ENCODE measurements around the gene LAMTOR5. TPM values are rescaled to one million over a fixed set of nuclear protein-coding genes. Genes with fewer than 3 reads are reported as not detected.

LAMTOR5 gene
- total and polyA plus RNA-seq, 2 of the 4 experiments (the other 2 are of a cell fraction): 159 to 369 TPM

GRCh38 chr1:110420023-110420662 lies 12.6 kb upstream of the LAMTOR5 start:
- Histone ChIP-seq H2AFZ (replicated peaks; ENCODE audit: low read length, poor library complexity) (no peak overlapping the region), H2BK5ac (ENCODE audit: low read depth, low read length, poor library complexity, severe bottlenecking) (no peak overlapping the region), H2AK5ac (ENCODE audit: low read depth, low read length) (no peak overlapping the region), H3K9me3 (ENCODE audit: control insufficient read depth, insufficient read depth, low read length) (no peaks in the 10 kb centered on the region), H3K4ac (ENCODE audit: low read depth, low read length) (no peak overlapping the region), H4K20me1 (ENCODE audit: insufficient read depth, low read length) (no peaks in the 10 kb centered on the region), H3K4me1 (ENCODE audit: control insufficient read depth, insufficient read depth, low read length) (no peaks in the 10 kb centered on the region), H2BK20ac (ENCODE audit: low read depth, low read length) (no peak overlapping the region), H3K27ac (ENCODE audit: insufficient read depth, low read length) (no peak overlapping the region), H3K56ac (ENCODE audit: extremely low read depth, insufficient read depth, low read length) (no peak overlapping the region), H3K18ac (ENCODE audit: low read depth, low read length) (no peak overlapping the region), H3K79me1 (ENCODE audit: low read depth in 1 of 2, low read length in 2 of 2) (no peaks in the 10 kb centered on the region), H4K8ac (ENCODE audit: low read depth in 2 of 2, low read length in 2 of 2) (no peak overlapping the region), H3K14ac (replicated peaks; ENCODE audit: low read depth, low read length) (no peak overlapping the region), H2BK15ac (ENCODE audit: low read depth, low read length) (no peak overlapping the region), H3K9ac (ENCODE audit: low read depth, low read length) (no peak overlapping the region), H4K5ac (ENCODE audit: low read depth, low read length) (no peak overlapping the region), H3K23ac (ENCODE audit: low read depth, low read length) (no peak overlapping the region), H3K27me3 (ENCODE audit: control insufficient read depth, insufficient read depth, low read length) (peaks cover 15% of the 10 kb centered on the region), H3K4me3 (ENCODE audit: insufficient read depth, low read depth, low read length) (no peak overlapping the region), H4K91ac (ENCODE audit: insufficient read depth, low read depth, low read length) (no peak overlapping the region), H3K36me3 (ENCODE audit: control insufficient read depth, insufficient read depth, low read length) (no peaks in the 10 kb centered on the region), H2AK9ac (replicated peaks; ENCODE audit: low read depth, low read length, poor library complexity) (no peak overlapping the region), H3K4me2 (ENCODE audit: low read depth, low read length) (no peak overlapping the region), H3K9me1 (ENCODE audit: insufficient read depth, low read length) (no peaks in the 10 kb centered on the region), H2BK120ac (ENCODE audit: low read depth, low read length) (no peak overlapping the region)
- DNase-seq (no peak), ATAC-seq (ENCODE audit: low read depth) (no peak)
- in situ Hi-C loops (cut with MboI; ENCODE audit: low sequenced_read_pairs): no loop called here
- BruUV-seq (replicated peaks): no TSS peak
- dilution Hi-C loops (cut with HindIII; ENCODE audit: low sequenced_read_pairs, unreplicated experiment): no loop called here
- 58% methylated on average over 7 of the region's 10 CpGs; no CpG with 5 or more reads in 1 of the 2 experiments for WGBS, 2 experiments (ENCODE audit: extremely low coverage in 2 of 2, insufficient read length in 1 of 2)
- CTCF ChIA-PET: interaction anchor here (1.2 to 1.5 kb wide), 2 partner anchors 13 to 40 kb away, joined by 4 read pairs; no protein-coding TSS in a partner anchor
- intact Hi-C loops (cut with micrococcal nuclease): no loop called here
- POLR2A ChIA-PET (ENCODE audit: unreplicated experiment): no interaction called here
- TF ChIP-seq MAZ (IDR thresholded peaks at IDR 0.05; ENCODE audit: borderline replicate concordance, low read depth, low read length): no peak
- TF ChIP-seq MAFK (IDR thresholded peaks at IDR 0.05; ENCODE audit: low read depth, low read length): no peak
- TF ChIP-seq FOS (IDR thresholded peaks at IDR 0.05; ENCODE audit: low read depth, low read length): no peak
- TF ChIP-seq RFX5 (IDR thresholded peaks at IDR 0.05; ENCODE audit: low read depth, low read length): no peak
- TF ChIP-seq NFE2L2 (IDR thresholded peaks at IDR 0.05; ENCODE audit: low read depth, low read length): no peak
- TF ChIP-seq CTCF (conservative IDR thresholded peaks at IDR 0.05; ENCODE audit: low read depth, low read length): no peak
- no peak for TF ChIP-seq ELK1 (IDR thresholded peaks at IDR 0.05; ENCODE audit: borderline replicate concordance, low read depth, low read length)
- no peak for TF ChIP-seq USF2 (IDR thresholded peaks at IDR 0.05; ENCODE audit: low read depth, low read length)
- TF ChIP-seq MXI1 (IDR thresholded peaks at IDR 0.05; ENCODE audit: borderline replicate concordance, low read depth, low read length): no peak
